ENCODE measurements around the gene GRIP1.

- TF ChIP-seq CTCF (IDR thresholded peaks at IDR 0.05; ENCODE audit: insufficient read depth, low read length, poor library complexity, severe bottlenecking): no peak
- TF ChIP-seq EZH2phosphoT487 (conservative IDR thresholded peaks at IDR 0.05; ENCODE audit: low read length): no peak
Measured at GRCh38 chr12:66514581-66514980, 164.3 kb downstream of the GRIP1 start.

Data from SU-DHL-6 (cell line).